GM21526 (cell line): Measurements from ENCODE around the gene CD2AP.
"Not testable (repeated sequence)": the region's sequence is repeated elsewhere in the genome, so short reads cannot be mapped to it uniquely, and the experiment has no call there.

ENCODE experiments used
- ATAC-seq: cut with Tn5 transposase; IDR thresholded peaks from one replicate; pipeline ENCODE4 v1.9.1; 2021; ENCODE audit warnings: moderate library complexity; ENCODE audit not compliant: unreplicated experiment, low FRiP score

CD2AP gene

GRCh38 chr6:47628448-47629272 lies 151.1 kb downstream of the CD2AP start:
- ATAC-seq, result no peak

GRCh38 chr6:47629954-47630353 lies 152.4 kb downstream of the CD2AP start:
- no peak for ATAC-seq

DNA sequence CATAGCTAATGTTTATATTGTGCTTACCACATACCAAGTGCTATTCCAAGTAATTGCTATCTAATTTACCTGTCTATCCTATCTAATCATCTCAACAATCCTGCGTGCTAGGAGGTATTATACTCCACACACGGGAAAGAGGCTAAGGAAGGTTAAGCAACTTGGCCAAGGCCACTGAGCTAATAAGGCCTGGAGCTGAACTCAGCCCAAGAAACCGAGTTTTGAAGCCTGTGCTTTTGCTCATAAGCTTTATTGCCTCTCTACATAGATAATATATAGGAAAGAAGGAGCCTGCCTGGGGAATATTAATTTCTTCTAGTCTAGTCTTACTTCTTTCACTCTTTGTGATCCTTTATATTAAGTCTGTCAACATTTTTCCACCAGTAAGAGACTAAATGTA lies 153.0 kb downstream of the CD2AP start:
- no peak for ATAC-seq

DNA sequence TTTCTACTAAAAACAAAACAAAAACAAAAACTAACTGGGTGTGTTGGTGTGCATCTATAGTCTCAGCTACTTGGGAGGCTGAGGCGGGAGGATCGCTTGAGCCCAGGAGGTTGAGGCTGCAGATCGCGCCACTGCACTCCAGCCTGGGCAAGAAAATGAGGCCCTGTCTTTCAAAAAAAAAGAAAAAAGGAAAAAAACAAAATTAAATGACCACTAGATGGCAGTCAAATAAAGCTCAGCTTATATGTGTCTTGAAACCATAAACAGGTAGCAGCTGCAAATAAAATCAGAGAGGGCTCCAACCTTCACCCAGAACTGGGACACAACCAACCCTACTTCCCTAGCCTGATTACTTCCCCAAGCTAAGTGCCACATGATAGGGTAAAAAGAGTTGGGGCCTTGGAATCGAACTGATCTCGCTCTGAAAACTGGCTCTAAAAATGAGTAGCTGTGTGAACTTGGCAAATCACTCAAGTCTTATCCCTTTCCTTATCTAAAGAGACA lies 153.7 kb downstream of the CD2AP start:
- peak; percentile 61 for ATAC-seq

DNA sequence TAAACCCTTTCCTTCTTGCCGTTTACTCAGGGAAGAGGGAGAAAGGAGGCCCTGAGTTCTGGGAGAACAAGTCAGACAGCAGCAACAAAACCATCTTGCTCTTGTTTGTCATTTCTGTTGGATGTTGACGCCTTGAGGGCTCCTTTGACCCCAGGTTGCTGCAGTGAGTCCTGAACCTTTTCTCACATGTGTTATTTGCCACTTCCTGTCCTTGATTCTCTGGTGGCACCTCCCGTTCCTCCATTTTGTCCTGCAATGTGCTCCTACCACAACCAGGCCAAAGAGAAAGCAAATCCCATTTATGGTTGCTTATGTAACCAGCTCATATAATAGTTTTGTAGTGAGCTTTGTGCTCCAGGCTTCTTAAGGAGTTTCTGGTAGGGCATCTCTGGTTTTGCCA lies 154.2 kb downstream of the CD2AP start:
- no peak for ATAC-seq

- no peak for ATAC-seq
Measured at GRCh38 chr6:47633141-47633540, 155.6 kb downstream of the CD2AP start.

DNA sequence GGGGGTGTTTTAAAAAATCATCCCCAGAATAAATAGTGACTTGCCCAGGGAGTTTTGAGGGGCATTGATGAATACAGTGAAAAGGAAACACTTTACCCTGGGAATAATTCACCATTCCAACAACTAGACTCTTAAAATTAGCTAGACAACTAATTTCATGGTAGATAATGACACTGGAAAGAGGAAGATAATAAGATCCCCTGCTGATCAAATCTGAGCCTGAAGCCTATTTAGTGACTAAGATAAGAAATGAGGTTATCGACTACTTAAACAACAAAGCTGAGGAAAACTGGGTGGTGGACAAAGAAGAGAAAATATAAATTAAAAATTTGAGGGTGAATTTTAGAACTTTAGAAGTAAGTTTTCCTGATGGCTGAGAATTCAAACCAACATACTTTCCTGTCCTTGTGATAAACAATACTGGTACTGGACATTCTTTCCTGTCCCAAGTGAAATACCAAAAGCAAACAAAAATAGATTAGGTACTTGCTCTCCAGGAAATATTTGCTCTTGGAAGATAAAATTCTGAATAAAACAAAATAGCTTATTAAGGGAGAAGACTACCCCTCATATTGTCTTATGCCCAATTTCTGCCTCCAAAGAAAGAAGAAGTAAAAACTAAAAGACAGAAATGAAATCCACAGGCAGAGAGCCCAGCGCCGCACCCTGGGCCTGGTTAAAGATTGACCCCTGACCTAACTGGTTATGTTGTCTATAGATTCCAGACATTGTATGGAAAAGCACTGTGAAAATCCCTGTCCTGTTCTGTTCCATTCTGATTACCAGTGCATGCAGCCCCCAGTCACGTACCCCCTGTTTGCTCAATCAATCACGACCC lies 156.8 kb downstream of the CD2AP start:
- no peak for ATAC-seq

DNA sequence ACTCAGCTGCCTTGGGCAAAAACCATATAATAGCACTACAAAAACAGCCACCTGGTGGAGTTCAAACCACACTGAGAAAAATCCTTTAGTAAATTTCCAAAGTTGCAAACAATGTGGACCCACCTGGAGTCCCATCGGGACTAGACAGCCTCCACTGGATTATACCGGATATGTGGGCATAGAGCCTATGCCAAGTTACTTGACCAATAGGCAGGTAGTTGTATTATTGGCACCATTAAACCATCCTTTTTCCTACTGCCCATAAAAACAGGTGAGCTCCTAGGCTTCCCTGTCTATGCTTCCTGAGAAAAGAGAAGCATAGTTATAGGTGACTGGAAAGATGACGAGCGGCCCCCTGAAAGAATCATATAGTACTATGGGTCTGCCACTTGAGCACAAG lies 169.1 kb downstream of the CD2AP start:
- ATAC-seq, result no peak

GRCh38 chr6:47647188-47647587 lies 169.6 kb downstream of the CD2AP start:
- no peak for ATAC-seq

- ATAC-seq, result not testable (repeated sequence)
Measured at GRCh38 chr6:47647626-47648025, 170.0 kb downstream of the CD2AP start.

DNA sequence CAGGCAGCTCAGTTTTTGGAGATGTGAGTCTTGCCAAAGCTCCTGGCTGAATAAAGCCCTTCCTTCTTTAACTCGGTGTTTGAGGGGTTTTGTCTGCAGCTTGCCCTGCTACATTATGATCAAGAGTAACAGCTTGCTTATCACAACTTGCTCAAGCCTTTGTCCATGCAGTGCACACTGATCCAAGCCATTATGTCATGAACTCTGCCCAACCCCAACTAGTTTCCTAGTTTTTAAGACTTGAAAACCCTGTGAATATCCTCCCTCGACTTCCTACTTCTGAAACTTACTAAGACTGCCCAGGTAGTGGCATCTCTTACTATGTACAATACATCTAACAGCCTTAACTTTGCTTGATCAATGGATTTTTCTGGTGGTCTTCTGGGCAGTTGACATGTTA lies 170.4 kb downstream of the CD2AP start:
- ATAC-seq, result no peak

DNA sequence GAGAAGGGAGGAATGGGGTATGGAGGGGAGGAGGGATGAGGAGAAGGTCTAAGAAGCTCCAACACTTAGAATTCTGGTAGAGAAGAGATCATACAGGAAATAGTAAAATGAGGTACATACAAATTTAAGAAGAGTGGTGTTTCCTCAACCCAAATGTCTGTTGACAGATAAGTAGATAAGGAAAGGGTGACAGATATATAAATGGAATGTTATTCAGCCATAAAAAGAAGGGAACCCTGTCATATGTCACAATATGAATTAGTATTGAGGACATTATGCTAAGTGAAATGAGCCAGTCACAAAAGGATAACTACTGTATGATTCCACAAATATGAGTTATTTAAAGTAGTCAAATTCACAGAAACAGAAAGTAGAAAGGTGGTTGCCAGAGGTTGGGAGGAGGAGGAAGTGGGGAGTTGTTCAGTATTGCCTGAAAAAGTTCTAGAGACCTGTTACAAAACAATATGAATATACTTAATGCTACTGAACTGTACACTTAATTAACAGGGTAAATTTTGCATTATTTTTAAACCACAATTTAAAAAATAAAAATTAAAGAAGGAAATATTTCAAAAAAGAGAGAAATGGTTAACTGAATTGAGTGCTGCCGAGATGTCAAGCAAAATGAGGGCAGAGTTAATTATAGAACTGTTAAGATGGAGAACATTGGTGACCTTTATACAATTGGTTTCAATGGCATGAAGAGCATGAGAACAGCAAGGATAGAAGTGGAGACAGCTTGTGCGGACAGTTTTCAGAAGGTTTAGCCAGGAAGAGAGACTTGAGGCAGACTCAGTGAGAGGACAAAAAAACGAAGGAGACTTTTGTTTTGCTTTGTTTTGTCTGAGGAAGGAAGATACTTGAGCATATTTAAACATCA lies 173.2 kb downstream of the CD2AP start:
- no peak for ATAC-seq

DNA sequence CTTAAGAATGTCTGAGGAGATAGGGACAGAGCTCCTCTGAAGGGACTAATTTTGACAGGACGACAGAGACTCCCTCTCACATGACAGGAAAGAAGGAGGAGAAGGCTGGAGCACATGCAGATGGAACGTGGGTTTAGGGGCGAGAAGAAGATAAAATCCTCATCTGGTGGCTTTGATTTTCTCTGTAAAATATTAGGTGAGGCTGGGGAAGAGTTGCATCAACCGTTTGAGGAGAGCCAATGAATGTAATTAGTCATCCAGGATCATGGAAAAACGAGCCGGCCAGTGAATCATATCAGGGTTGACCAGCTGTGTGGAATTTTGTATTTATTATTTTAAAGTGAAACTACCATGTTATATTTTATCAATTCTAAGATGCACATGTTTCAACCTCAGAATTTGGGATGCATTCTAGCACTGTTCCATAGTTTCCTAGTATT lies 173.9 kb downstream of the CD2AP start:
- no peak for ATAC-seq

DNA sequence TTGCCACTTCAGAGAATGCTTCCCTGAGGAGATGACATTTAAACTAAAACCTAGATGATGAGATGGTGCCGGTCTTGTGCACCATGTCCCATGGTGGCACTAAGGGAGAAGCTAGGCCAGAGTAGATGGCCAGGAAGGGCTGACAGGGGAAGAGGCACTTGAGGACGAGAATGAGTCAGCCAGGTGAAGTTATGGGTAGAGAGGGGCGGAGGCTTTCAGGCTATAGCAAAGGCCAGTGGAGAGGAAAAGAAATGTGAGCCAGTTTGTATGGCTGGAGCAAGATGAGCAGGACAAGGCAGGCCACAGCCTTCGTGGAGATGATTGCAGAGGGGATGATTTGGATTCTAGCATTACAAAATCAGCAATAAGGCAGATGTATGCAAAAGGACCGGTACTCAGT lies 176.1 kb downstream of the CD2AP start:
- ATAC-seq, result no peak

DNA sequence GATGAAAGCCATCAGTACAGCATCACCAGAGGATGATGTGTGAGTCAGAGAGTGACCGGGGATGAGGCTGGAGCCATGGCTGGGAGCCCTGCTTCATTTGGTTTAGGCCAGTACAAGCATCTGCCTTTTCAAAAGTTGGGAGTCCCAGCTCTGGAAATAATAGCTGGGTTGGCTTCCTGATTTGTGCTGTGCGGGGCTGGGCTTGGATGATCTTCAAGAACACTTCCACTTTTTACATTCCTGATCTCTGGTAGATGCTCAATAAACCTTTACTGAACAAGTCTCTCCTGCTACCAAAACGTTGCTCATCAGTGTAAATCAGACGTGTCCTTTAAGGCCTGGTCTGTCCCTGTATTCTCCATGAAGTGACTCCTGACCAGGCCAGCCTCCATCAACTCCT lies 176.7 kb downstream of the CD2AP start:
- ATAC-seq, result no peak

GRCh38 chr6:47655719-47656595 lies 178.4 kb downstream of the CD2AP start:
- ATAC-seq, result no peak

GRCh38 chr6:47661960-47662359 lies 184.4 kb downstream of the CD2AP start:
- ATAC-seq, result no peak

DNA sequence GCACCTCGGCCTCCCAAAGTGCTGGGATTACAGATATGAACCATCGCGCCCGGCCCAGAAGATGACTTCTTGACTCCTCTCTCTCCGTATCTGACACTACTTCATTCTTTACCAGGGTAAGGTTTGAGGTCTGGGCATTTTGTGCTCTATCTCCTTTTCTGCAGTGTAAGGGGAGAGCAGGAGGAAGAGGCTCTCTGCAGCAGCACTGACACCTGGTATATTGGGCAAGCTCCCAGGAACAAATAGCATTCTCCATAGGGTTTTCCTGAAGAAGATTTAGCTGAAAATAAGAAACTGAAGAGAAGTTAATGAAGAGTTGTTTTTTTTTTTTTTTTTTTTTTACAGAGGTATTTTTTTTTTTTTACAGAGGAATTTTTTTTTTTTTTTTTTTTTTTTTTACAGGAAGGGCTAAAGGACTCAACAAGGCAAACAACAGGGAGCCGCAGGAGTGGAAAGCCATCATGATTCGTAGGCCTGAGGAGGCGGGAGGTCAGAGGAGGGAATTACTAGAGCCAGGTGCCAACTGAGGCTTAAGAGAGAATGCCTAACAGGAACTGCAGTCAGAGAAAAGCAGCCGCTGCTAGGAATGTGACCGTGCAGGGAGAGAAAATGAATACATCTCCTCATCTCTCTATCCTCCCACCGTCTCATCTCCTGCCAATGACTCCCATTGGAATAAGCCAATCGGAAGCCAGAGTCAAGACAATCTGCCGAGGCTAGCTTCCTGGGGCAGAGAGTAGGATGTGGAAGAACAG lies 186.1 kb downstream of the CD2AP start:
- no peak for ATAC-seq

- no peak for ATAC-seq
Measured at GRCh38 chr6:47665112-47665511, 187.5 kb downstream of the CD2AP start.
